ENCODE results near the gene USP22. TPM values are rescaled to one million over a fixed set of nuclear protein-coding genes. Genes with fewer than 3 reads are reported as not detected.

Gene USP22
- total RNA-seq, 4 donors from 2014 or later: 120 to 258 (median 143) TPM

GRCh38 chr17:21001813-21002221, 41.0 kb downstream of the USP22 start:
- Histone ChIP-seq H3K27me3 (no peaks in the 10 kb centered on the region), H3K9me3 (no peaks in the 10 kb centered on the region), H3K36me3 (peaks cover 0 to 52% of the 10 kb centered on the region in 2 donors), H3K4me1 (peaks cover 40 to 51% of the 10 kb centered on the region in 2 donors), H3K27ac (peak overlapping the region; percentile 53 to 83 (median 67)), H3K4me3 (no peak overlapping the region)
- DNase-seq: no peak
- TF ChIP-seq CTCF (IDR thresholded peaks at IDR 0.05 in 4 of 5, conservative IDR thresholded peaks at IDR 0.05 in 1 of 5): no peak
- no peak for TF ChIP-seq POLR2A (IDR thresholded peaks at IDR 0.05)
- in situ Hi-C loops (cut with MboI; ENCODE audit: low sequenced_read_pairs in 4 of 4) (no loop called here), intact Hi-C loops (cut with DNase I; ENCODE audit: low total_unique reads) (loop anchor here (5.0 kb wide), 1 partner anchor 40 kb away; the partner anchor contains the start of gene USP22)
- peak in 1 of 2 donors; percentile 32 for ATAC-seq

GRCh38 chr17:21001111-21001812, 41.5 kb downstream of the USP22 start:
- Histone ChIP-seq H3K9me3 (no peaks in the 10 kb centered on the region), H3K27ac (peak overlapping the region; percentile 53 to 83 (median 67)), H3K27me3 (no peaks in the 10 kb centered on the region), H3K4me1 (peaks cover 40 to 53% of the 10 kb centered on the region in 2 donors), H3K4me3 (no peak overlapping the region), H3K36me3 (peaks cover 0 to 46% of the 10 kb centered on the region in 2 donors)
- intact Hi-C loops (cut with DNase I; ENCODE audit: low total_unique reads): loop anchor here (5.0 kb wide), 1 partner anchor 41 kb away; the partner anchor contains the start of gene USP22
- in situ Hi-C loops (cut with MboI; ENCODE audit: low sequenced_read_pairs in 4 of 4): no loop called here
- TF ChIP-seq CTCF (IDR thresholded peaks at IDR 0.05 in 4 of 5, conservative IDR thresholded peaks at IDR 0.05 in 1 of 5): no peak
- TF ChIP-seq POLR2A (IDR thresholded peaks at IDR 0.05): no peak
- ATAC-seq: peak; percentile 52 to 81
- peak in 1 of 2 donors; percentile 41 for DNase-seq

GRCh38 chr17:20999841-21000532, 42.8 kb downstream of the USP22 start:
- ATAC-seq (no peak), DNase-seq (no peak)
- TF ChIP-seq POLR2A (IDR thresholded peaks at IDR 0.05): no peak
- no peaks in the 10 kb centered on the region for H3K9me3 ChIP-seq
- no peak overlapping the region for H3K4me3 ChIP-seq
- H3K4me1 ChIP-seq: peaks cover 40 to 53% of the 10 kb centered on the region in 2 donors
- peaks cover 0 to 33% of the 10 kb centered on the region in 2 donors for H3K36me3 ChIP-seq
- no peaks in the 10 kb centered on the region for H3K27me3 ChIP-seq
- H3K27ac ChIP-seq: peak overlapping the region; percentile 53 to 83 (median 67)
- in situ Hi-C loops (cut with MboI; ENCODE audit: low sequenced_read_pairs in 4 of 4): loop anchor here in 1 of 4 donors (10.0 kb wide), 1 partner anchor 55 kb away; no protein-coding TSS in a partner anchor
- intact Hi-C loops (cut with DNase I; ENCODE audit: low total_unique reads): loop anchor here (5.0 kb wide), 1 partner anchor 42 kb away; the partner anchor contains the start of gene USP22

GRCh38 chr17:20999044-20999573, 43.7 kb downstream of the USP22 start:
- TF ChIP-seq POLR2A (IDR thresholded peaks at IDR 0.05): no peak
- TF ChIP-seq CTCF (IDR thresholded peaks at IDR 0.05 in 4 of 5, conservative IDR thresholded peaks at IDR 0.05 in 1 of 5): no peak
- peaks cover 40 to 53% of the 10 kb centered on the region in 2 donors for H3K4me1 ChIP-seq
- H3K9me3 ChIP-seq: no peaks in the 10 kb centered on the region
- DNase-seq (no peak), ATAC-seq (peak in 1 of 2 donors; percentile 16)
- intact Hi-C loops (cut with DNase I; ENCODE audit: low total_unique reads) (no loop called here), in situ Hi-C loops (cut with MboI; ENCODE audit: low sequenced_read_pairs in 4 of 4) (loop anchor here in 1 of 4 donors (10.0 kb wide), 1 partner anchor 54 kb away; no protein-coding TSS in a partner anchor)
- no peak overlapping the region for H3K4me3 ChIP-seq
- H3K27me3 ChIP-seq: no peaks in the 10 kb centered on the region
- H3K36me3 ChIP-seq: peaks cover 0 to 24% of the 10 kb centered on the region in 2 donors
- peak overlapping the region; percentile 53 to 83 (median 67) for H3K27ac ChIP-seq

Data from gastrocnemius medialis (tissue), 4 donors.